GM18519 (cell line): ENCODE results near the gene PAPLN.

ENCODE experiments used
- ATAC-seq: cut with Tn5 transposase; IDR thresholded peaks from one replicate; pipeline ENCODE4 v1.9.1; 2021; ENCODE audit warnings: mild to moderate bottlenecking, moderate library complexity; ENCODE audit not compliant: unreplicated experiment, low FRiP score

The PAPLN gene

GRCh38 chr14:73231981-73232851 lies 5.1 kb upstream of the PAPLN start:
- ATAC-seq: no peak

DNA sequence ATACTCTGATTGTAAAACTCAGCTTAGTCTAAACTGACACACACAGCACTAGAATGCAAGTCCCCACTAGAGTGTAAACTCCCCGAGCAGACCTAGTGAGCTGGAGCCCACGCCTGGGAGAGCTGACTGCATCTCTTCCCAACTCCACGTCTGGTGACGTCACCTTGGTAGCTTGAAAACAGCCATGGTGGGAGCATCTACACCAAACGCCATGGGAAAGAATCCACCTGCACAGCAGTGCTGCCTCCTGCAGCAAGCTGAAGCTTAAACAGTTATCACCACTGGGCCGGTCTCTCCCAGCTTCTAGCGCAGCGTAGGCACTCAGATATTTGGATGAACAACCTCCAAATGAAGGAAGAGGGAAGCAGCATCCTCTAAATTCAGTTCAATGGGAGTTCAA lies 4.3 kb upstream of the PAPLN start:
- no peak for ATAC-seq

GRCh38 chr14:73233564-73233963 lies 3.7 kb upstream of the PAPLN start:
- no peak for ATAC-seq

DNA sequence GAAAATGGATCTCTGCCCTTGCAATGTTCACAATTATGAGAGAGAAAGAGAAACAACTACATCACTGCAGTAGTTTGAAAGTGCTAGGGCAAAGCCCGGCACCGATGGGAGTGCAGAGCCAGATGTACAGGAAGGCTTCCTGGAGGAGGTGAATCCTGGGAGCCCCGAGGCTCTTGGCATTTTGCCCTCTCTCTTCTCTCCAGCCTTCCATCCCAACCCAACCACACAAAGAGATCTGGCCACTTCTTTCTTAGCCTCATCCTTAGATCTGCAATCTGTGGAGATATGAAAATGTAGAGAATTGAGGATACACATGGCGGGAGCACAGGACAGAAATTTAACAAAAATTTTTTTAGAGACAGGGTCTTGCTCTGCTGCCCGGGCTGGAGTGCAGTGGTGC lies 3.3 kb upstream of the PAPLN start:
- no peak for ATAC-seq

DNA sequence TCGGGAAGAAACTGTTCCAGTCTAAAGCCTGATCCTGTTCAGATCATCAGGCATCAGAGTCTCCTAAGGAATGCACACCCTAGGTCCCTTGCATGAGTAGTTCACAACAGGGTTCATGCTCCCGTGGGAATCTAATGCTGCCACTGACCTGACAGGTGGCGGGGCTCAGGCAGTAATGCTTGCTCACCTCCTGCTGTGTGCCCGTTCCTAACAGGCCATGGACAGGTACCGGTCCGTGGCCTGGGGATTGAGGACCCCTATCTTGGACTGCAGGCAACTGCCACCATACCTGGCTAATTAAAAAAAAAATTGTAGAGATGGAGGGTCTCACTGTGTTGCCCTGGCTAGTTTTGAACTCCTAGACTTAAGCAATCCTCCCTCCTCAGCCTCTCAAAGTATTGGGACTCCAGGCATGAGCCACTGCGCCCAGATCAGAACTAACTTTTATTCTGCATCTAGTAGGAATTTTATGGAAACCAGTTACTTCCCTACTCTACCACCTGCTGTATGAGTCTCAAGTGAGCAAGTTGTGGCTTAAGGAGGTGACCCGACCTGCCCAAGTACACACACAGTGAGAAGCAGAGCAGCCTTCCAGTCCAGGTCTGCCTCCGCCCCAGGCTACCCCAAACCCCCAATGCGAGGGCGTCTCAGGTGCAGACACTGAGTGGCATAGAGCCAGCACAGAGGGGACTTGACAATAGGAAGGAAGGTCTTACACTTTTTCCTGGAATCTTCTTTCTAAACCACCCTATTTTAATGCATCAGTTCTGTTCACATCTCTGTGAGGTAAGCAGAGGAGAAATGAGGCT lies 2.5 kb upstream of the PAPLN start:
- no peak for ATAC-seq

GRCh38 chr14:73235531-73236155 lies 1.7 kb upstream of the PAPLN start:
- ATAC-seq: no peak

- no peak for ATAC-seq
These were observed 1.1 kb upstream of the PAPLN start for GRCh38 chr14:73236157-73236556.

DNA sequence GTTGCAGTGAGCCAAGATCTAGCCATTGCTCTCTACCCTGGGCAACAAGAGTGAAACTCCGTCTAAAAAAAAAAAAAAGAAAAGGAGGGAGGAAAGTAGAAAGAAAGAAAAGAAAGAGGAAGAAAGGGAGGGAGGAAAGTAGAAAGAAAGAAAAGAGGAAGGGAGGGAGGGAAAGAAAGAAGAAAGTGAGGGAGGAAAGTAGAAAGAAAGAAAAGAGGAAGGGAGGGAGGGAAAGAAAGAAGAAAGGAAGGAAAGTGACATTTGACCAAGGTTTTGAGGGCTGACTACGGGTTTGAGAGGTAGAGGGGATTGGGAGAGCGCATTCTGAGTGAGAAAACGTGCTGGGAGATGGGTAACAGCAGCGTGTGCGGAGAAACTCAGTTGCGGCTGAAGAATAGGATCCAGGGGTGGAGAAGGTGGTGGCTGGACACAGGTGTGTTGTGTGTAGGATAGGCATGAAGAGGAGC lies 521 bp upstream of the PAPLN start:
- no peak for ATAC-seq

DNA sequence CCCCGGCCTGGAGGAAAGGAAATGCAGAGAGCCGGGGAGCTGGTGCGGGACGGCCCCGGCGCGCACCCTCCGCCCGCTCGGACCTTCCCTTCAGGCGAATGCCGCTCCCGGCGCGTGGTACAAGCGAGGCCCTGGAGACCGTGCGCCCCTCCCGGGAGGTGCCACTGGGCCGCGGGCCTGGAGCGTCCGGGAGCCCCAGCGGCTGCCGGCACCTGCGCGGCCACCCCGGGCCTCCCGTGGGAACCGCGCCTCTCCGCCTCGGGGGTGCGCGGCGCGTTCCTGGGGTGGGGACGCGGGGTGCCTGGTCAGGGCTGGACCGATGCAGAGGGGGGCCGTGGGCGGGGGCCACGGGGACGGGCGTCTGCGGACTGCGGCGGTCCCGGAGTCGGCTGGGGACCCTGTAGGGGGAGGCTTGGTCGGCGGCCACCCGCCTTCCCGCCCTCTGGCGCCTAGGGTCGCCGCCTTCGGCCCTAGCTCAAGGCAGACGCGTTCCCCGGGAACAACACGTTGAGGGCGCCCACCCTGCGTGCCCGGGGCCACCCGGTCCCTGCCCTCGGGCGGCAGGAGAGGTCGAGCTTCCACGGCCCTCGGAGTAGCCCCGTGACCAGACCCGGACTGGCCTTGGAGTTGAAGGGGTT lies 599 bp downstream of the PAPLN start:
- ATAC-seq: no peak

GRCh38 chr14:73238424-73238852 lies 1.1 kb downstream of the PAPLN start:
- no peak for ATAC-seq

DNA sequence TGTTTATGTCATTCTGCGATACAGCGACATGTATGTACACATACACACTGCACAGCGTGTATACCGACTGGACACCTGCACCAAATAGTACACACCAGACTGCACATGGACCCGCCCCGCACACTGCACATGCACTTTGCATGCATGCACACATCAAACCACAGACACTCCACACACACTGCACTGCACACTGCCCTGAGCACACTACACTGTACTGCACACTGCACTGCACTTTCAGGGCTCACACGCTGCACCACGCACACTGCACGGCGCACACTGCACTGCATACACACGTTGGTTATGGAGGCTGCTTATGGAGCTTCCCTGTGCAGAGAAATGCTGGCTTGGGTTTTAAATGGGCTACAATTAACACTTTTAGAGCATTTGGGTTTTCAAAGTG lies 1.6 kb downstream of the PAPLN start:
- ATAC-seq: no peak

- ATAC-seq: no peak
These were observed 2.3 kb downstream of the PAPLN start for GRCh38 chr14:73239393-73240241.

GRCh38 chr14:73240816-73241480 lies 3.6 kb downstream of the PAPLN start:
- ATAC-seq: no peak

GRCh38 chr14:73241481-73242165 lies 4.3 kb downstream of the PAPLN start:
- no peak for ATAC-seq

- ATAC-seq: no peak
These were observed 5.1 kb downstream of the PAPLN start for GRCh38 chr14:73242357-73242901.

DNA sequence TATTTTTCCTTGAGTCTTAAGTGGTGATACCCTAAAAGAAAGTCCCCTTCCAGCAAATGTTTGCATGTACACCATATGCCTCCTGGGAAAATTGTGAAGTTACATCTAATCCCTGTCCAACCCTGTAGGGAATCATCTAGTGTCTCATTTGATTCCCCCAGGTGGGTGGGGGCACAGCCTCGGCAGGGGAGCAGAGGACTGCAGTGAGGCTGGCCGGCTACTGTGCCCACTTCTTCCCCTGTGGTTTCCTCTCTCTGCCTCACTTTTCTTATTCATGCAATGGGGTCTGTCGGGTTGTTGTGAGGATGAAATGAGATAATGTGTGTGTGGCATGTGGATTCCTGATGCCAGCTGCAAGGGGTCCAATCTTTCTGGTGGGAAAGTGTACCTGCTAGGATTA lies 6.0 kb downstream of the PAPLN start:
- no peak for ATAC-seq

DNA sequence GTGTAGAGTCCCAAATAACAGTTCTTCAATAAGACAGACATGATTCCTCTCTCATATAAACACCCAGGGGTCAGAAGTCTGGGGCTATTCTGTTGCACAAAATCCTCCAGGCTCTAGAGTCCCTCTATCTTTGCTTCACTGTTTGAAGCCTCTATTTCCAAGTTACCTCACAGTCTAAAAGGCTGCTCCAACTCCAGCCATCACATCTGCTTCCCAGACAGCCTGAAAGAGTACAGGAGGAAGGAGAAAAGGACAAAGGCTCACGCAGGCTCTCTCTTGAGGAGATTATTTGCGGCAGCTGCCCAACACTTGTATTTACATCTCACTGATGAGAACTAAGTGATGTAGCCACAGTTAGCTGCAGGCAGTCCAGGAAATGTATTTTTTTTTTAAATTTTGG lies 6.4 kb downstream of the PAPLN start:
- ATAC-seq: no peak

GRCh38 chr14:73244541-73245290 lies 7.4 kb downstream of the PAPLN start:
- no peak for ATAC-seq
